ENCODE results near the gene GTF2F1.

- TF ChIP-seq CTCF (IDR thresholded peaks at IDR 0.05) = no peak
- TF ChIP-seq POLR2A (IDR thresholded peaks at IDR 0.05) = no peak
- TF ChIP-seq EP300 (IDR thresholded peaks at IDR 0.05) = no peak
These were observed 59.5 kb downstream of the GTF2F1 start, which contains the start of gene ACER1 for GRCh38 chr19:6333439-6333838.
